PC-9 (cell line): ENCODE results near the gene IGSF6. TPM values are rescaled to one million over a fixed set of nuclear protein-coding genes. Genes with fewer than 3 reads are reported as not detected.

Experiments
- BruUV-seq: library from RNA; stranded (reverse); fragments of 400-500 nt; replicated peaks from 2 replicates; lab custom pipeline; 2021; lab: Mats Ljungman, UMichigan
- CTCF ChIA-PET: fragments of 300-600 bp; sonication (Branson Sonifier 250); formaldehyde crosslinking; loops from one replicate; lab custom pipeline; 2022; ENCODE audit warnings: antibody characterized with exemption; lab: Charles Lee
- POLR2A ChIA-PET: fragments of 300-600 bp; sonication (Branson Sonifier 250); formaldehyde crosslinking; loops from one replicate; lab custom pipeline; 2022; ENCODE audit warnings: antibody characterized with exemption; ENCODE audit not compliant: unreplicated experiment; lab: Charles Lee
- DNase-seq, 2 experiments: peaks; one replicate each; pipeline versions ENCODE4 v3.0.0 to v3.0.0-alpha.2; 2015 to 2022; ENCODE audit warnings: mixed read lengths in 1 of 2
- H2AFZ ChIP-seq: fragments of 200-600 bp; sonication (generic); 2 replicates; pipeline ENCODE4 v1.8.1; 2017; ENCODE audit warnings: antibody characterized with exemption
- H3F3A ChIP-seq: fragments of 200-600 bp; sonication (generic); 2 replicates; pipeline ENCODE4 v1.8.1; 2017; ENCODE audit warnings: antibody characterized with exemption, mild to moderate bottlenecking, low read depth; ENCODE audit not compliant: insufficient read depth
- H3K27ac ChIP-seq: fragments of 200-600 bp; sonication (generic); 2 replicates; pipeline ENCODE4 v1.6.1; 2016; ENCODE audit warnings: mixed run types
- H3K27me3 ChIP-seq: fragments of 200-600 bp; sonication (generic); 2 replicates; pipeline ENCODE4 v1.6.1; 2016; ENCODE audit warnings: low read depth, mixed run types; ENCODE audit not compliant: insufficient read depth
- H3K36me3 ChIP-seq: fragments of 200-600 bp; sonication (generic); 2 replicates; pipeline ENCODE4 v1.6.1; 2016; ENCODE audit warnings: low read depth, mixed run types
- H3K4me1 ChIP-seq: fragments of 200-600 bp; sonication (generic); replicated peaks from 2 replicates; pipeline ENCODE4 v1.6.1; 2016; ENCODE audit warnings: mixed run types; ENCODE audit not compliant: insufficient read depth
- H3K4me2 ChIP-seq: fragments of 200-600 bp; sonication (generic); 2 replicates; pipeline ENCODE4 v1.6.1; 2017; ENCODE audit warnings: mixed run types
- H3K4me3 ChIP-seq: fragments of 200-600 bp; sonication (generic); 2 replicates; pipeline ENCODE4 v1.6.1; 2016; ENCODE audit warnings: mixed run types
- H3K79me2 ChIP-seq: fragments of 200-600 bp; sonication (generic); 2 replicates; pipeline ENCODE4 v1.6.1; 2017; ENCODE audit warnings: low read depth, mixed run types
- H3K9me2 ChIP-seq: fragments of 200-600 bp; sonication (generic); 2 replicates; pipeline ENCODE4 v1.8.1; 2017; ENCODE audit warnings: mild to moderate bottlenecking; ENCODE audit not compliant: insufficient read depth
- H3K9me3 ChIP-seq: fragments of 200-600 bp; sonication (generic); 2 replicates; pipeline ENCODE4 v1.8.1; 2016; ENCODE audit warnings: low read depth; ENCODE audit not compliant: insufficient read depth
- H4K20me1 ChIP-seq: fragments of 200-600 bp; sonication (generic); 2 replicates; pipeline ENCODE4 v1.8.1; 2017; ENCODE audit not compliant: insufficient read depth
- CTCF ChIP-seq: fragments of 200-600 bp; sonication (generic); conservative IDR thresholded peaks from 2 replicates; pipeline ENCODE4 v1.6.1; 2017; ENCODE audit warnings: mixed run types, antibody characterized with exemption, mild to moderate bottlenecking, moderate library complexity
- EZH2 ChIP-seq: fragments of 200-600 bp; sonication (generic); IDR thresholded peaks from 2 replicates; pipeline ENCODE4 v1.8.0; 2017; ENCODE audit warnings: antibody characterized with exemption, low read depth
- intact Hi-C: fragments of 100-400 bp; cut with micrococcal nuclease; formaldehyde crosslinking; loops from one replicate; pipeline ENCODE4 v1.10.0; 2022; ENCODE audit not compliant: unreplicated experiment
- total RNA-seq: library from RNA; stranded (reverse); gene quantifications from 2 replicates; pipeline ENCODE4 v1.2.3, GENCODE V29; 2021

IGSF6 gene
- total RNA-seq, 1 experiment from 2014 or later, result not detected

DNA sequence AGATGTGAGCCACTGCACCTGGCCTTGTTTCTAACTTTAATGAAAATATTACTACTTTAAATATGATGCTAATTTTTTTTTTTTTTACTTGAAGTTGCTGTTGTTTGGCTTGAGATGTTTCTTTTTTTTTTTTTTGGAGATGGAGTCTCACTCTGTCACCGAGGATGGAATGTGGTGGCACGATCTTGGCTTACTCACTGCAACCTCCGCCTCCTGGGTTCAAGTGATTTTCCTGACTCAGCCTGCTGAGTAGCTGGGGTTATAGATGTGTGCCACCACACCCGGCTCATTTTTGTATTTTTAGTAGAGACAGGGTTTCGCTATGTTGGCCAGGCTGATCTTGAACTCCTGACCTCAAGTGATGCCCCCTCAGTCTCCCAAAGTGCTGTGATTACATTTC lies 23.6 kb downstream of the IGSF6 start:
- Histone ChIP-seq H3K4me2 (no peak overlapping the region), H3K36me3 (peaks cover 36% of the 10 kb centered on the region), H3K4me3 (no peak overlapping the region), H2AFZ (no peak overlapping the region), H3K4me1 (peaks cover 91% of the 10 kb centered on the region), H3K27me3 (no peaks in the 10 kb centered on the region), H3K9me2 (no peaks in the 10 kb centered on the region), H3F3A (peaks cover 83% of the 10 kb centered on the region), H3K27ac (peak overlapping the region; percentile 100), H3K9me3 (peaks cover 5% of the 10 kb centered on the region; the same call in 1 of the 2 replicates), H4K20me1 (no peaks in the 10 kb centered on the region), H3K79me2 (peaks cover 56% of the 10 kb centered on the region)
- CTCF ChIA-PET, result no interaction called here
- POLR2A ChIA-PET, result interaction anchor here (0.6 kb wide), 1 partner anchor 28 kb away, joined by 3 read pairs; no protein-coding TSS in a partner anchor
- no TSS peak for BruUV-seq
- no peak for DNase-seq
- TF ChIP-seq EZH2 (no peak), CTCF (no peak)
- intact Hi-C loops, result no loop called here

DNA sequence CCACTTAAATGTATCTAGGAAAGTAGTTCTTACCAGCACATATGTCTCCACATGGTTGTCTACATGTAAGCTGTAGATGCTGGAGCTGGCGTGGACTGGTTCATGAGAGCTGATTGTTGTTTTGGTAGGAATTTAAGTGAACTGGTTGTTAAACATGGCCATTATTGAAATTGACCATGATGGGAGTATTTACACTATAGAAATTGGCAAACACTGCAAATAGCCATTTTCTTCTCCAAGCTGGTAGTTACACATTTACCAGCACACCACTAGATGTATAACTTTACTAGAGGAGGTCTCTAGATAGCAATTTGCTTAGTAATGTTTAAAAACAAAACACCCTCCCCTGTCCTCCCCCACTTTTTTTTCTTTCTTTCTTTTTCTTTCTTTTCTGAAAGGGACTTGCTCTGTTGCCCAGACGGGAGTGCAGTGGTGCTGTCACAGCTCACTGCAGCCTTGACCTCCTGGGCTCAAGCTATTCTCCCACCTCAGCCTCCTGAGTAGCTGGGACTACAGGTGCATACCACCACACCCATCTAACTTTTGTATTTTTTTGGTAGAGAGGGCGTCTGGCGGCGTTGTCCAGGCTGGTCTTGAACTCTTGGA lies 24.2 kb downstream of the IGSF6 start:
- no peak overlapping the region for H2AFZ ChIP-seq
- intact Hi-C loops, result no loop called here
- TF ChIP-seq EZH2 (no peak), CTCF (no peak)
- peaks cover 85% of the 10 kb centered on the region for H3K4me1 ChIP-seq
- POLR2A ChIA-PET, result interaction anchor here (0.6 to 0.8 kb wide), 3 partner anchors 28 to 1807 kb away, joined by 3 to 6 read pairs (median 3); no protein-coding TSS in a partner anchor
- peaks cover 83% of the 10 kb centered on the region for H3F3A ChIP-seq
- H3K27me3 ChIP-seq, result no peaks in the 10 kb centered on the region
- no peak for DNase-seq
- peak overlapping the region; percentile 100 for H3K27ac ChIP-seq
- peaks cover 59% of the 10 kb centered on the region for H3K79me2 ChIP-seq
- H3K9me3 ChIP-seq, result peaks cover 5% of the 10 kb centered on the region; the same call in 1 of the 2 replicates
- H3K36me3 ChIP-seq, result peaks cover 39% of the 10 kb centered on the region
- BruUV-seq, result no TSS peak
- H4K20me1 ChIP-seq, result no peaks in the 10 kb centered on the region
- no peaks in the 10 kb centered on the region for H3K9me2 ChIP-seq
- H3K4me2 ChIP-seq, result peak overlapping the region; percentile 24; the same call in 1 of the 2 replicates
- no peak overlapping the region for H3K4me3 ChIP-seq
- CTCF ChIA-PET, result no interaction called here

DNA sequence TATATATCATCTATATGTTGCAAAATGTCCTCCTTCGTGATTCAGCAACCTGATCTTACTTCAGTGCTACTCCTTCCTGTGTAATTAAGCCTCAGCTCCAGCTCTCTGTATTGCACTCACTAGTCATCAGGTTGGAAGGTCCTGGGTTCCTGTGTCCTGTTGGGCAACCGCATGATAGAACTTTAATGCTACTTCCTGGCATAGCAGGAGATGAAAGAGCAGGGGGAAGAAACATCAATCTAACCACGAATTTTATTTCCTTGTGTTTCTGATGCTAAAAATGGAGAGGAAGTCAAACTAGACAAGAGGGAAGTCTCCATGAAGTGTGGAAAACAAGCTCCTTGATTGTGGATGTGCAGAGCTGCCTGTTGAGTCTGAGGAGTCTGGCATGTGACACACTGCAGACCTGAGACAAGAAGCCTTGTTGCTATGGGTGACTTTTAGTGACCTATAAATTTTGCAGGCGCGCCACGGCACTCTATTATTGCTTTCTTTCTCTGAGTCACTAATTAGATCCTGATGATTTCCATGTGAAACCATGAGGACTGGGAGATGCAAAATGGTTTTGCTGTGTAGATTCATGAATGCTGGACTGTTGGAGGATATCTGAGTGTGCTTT lies 25.6 kb downstream of the IGSF6 start:
- H2AFZ ChIP-seq, result peak overlapping the region; percentile 79
- H4K20me1 ChIP-seq, result no peaks in the 10 kb centered on the region
- H3K27ac ChIP-seq, result peak overlapping the region; percentile 100
- peaks cover 86% of the 10 kb centered on the region for H3F3A ChIP-seq
- H3K27me3 ChIP-seq, result no peaks in the 10 kb centered on the region
- BruUV-seq, result TSS peak; percentile 11
- peaks cover 43% of the 10 kb centered on the region for H3K36me3 ChIP-seq
- H3K4me3 ChIP-seq, result peak overlapping the region; percentile 51; the same call in 1 of the 2 replicates
- H3K9me3 ChIP-seq, result peaks cover 5% of the 10 kb centered on the region; the same call in 1 of the 2 replicates
- H3K9me2 ChIP-seq, result no peaks in the 10 kb centered on the region
- peak overlapping the region; percentile 92 for H3K4me2 ChIP-seq
- POLR2A ChIA-PET, result interaction anchor here (0.5 kb wide), 1 partner anchor 645 kb away, joined by 5 read pairs; no protein-coding TSS in a partner anchor
- CTCF ChIA-PET, result interaction anchor here (0.6 kb wide), 1 partner anchor 14 kb away, joined by 6 read pairs; no protein-coding TSS in a partner anchor
- H3K79me2 ChIP-seq, result peaks cover 45% of the 10 kb centered on the region
- TF ChIP-seq EZH2 (no peak), CTCF (no peak)
- DNase-seq, result peak; percentile 34 to 95
- H3K4me1 ChIP-seq, result peaks cover 71% of the 10 kb centered on the region
- intact Hi-C loops, result no loop called here
